Measurements from ENCODE around the gene RASL10B.

Gene RASL10B

DNA sequence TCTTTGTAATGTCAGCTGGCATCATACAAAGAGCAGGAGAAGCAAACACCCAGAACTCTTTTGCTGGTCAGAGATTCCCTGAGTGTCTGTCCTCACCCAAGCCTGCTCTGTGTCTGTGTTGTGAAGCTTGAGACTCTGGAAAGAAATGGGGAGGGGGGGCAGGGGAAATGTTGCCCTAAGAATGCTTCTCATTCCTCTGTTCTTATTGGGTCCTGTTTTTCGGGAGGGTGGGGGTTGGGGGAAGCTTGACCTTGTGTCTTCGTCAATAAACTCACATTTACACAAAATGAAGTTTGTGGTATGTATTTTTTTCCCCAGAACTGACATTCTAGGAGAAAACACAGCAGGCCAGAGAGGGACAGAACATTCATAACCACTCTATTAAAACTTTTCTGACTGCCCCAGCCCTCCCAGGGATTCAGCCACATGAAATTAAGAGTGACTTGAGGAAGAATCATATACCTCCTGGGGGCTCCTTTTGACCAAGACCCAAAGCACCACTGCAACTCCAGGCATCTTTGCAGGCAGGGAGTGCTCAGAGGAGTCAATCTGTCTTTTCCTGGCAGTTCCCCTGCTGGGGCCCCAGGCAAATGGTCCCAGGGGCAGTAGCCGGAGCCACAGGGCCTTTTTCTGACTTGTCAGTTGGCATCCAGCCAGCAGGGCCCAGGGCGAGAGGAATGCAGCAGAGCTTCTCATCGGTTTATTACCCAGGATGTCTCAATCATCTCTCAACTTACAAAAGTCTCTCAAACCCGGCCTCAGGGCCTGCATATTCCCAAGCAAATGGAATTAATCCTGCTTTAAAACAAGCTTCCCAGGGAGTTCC lies 5.1 kb upstream of the RASL10B start:
- Histone ChIP-seq H3K4me3 (ENCODE audit: low read length) (no peak overlapping the region), H3K27me3 (ENCODE audit: insufficient read depth, low read length) (no peaks in the 10 kb centered on the region), H2AFZ (ENCODE audit: low read depth, low read length) (no peak overlapping the region), H3K36me3 (ENCODE audit: insufficient read depth, low read length) (peaks cover 40% of the 10 kb centered on the region), H3K9me3 (ENCODE audit: low read length) (no peaks in the 10 kb centered on the region), H3K4me1 (ENCODE audit: insufficient read depth, low read length) (peaks cover 9% of the 10 kb centered on the region)

DNA sequence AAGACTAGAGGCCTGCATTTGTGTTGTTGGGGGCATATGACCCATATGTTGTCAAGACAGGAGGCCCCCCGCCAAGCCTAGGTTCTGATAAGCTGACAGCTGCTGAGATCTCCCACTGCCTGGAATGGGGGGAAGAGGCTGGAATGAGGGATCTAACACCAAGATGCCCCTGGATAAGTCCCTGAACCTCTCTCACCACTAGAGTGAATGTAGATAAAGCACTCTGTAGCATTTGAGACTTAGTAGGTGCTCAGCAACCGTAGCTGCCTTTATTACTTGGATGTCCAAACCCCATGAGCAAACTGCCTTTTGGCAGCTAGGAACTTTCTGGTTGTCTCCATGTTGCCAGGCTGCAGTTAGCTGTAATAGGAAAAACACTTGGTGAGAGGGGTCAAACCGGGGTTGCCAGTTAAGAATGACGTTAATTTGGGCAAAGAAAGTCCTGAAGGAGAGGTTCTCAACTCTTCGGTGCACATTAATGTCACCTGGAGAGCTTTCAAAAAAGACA lies 4.4 kb upstream of the RASL10B start:
- Histone ChIP-seq H3K4me3 (ENCODE audit: low read length) (no peak overlapping the region), H2AFZ (ENCODE audit: low read depth, low read length) (no peak overlapping the region), H3K9me3 (ENCODE audit: low read length) (no peaks in the 10 kb centered on the region), H3K4me1 (ENCODE audit: insufficient read depth, low read length) (peaks cover 10% of the 10 kb centered on the region), H3K27me3 (ENCODE audit: insufficient read depth, low read length) (no peaks in the 10 kb centered on the region), H3K36me3 (ENCODE audit: insufficient read depth, low read length) (peaks cover 40% of the 10 kb centered on the region)

DNA sequence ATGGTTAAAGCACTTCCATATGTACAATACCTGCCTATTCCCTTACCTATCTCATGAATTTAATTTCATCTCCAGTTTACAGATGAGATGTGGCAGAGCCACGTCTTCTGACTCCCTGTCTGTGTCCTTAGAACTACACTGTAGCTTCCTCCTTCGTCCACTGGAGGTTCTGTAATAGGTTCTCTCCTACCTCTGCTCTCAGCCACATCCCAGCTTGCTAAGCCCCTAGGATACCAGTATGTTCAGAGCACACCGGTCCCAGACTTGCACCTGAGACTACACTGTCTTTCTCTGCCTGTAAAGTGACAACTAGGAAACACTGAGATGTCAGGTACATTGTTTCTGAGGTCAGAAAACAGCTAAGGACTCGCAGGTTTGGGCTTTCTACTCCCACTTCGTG lies 3.8 kb upstream of the RASL10B start:
- Histone ChIP-seq H3K27me3 (ENCODE audit: insufficient read depth, low read length) (no peaks in the 10 kb centered on the region), H3K36me3 (ENCODE audit: insufficient read depth, low read length) (peaks cover 40% of the 10 kb centered on the region), H3K4me1 (ENCODE audit: insufficient read depth, low read length) (peaks cover 15% of the 10 kb centered on the region), H3K9me3 (ENCODE audit: low read length) (no peaks in the 10 kb centered on the region), H3K4me3 (ENCODE audit: low read length) (no peak overlapping the region), H2AFZ (ENCODE audit: low read depth, low read length) (no peak overlapping the region)

DNA sequence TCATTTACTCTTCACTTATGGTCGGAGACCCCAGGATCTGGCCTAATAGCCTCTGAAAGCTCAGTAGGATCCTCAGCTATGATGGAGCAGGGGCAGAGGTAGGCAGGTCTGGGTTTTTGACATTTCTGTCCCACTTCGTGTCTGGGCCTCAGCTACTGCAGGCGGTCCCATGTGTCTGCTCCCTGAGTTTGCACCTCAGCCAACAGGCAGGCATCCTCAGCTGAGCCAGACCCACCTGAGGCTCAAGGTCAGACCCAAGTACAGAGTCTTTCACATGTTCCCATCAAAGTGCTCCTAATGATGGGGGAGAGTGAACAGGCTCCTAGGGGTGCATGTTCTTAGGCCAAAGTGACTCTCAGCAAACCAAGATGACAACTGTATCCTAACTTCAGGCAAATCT lies 2.9 kb upstream of the RASL10B start:
- H3K9me3 ChIP-seq (ENCODE audit: low read length) = no peaks in the 10 kb centered on the region
- no peak overlapping the region for H2AFZ ChIP-seq (ENCODE audit: low read depth, low read length)
- no peak overlapping the region for H3K4me3 ChIP-seq (ENCODE audit: low read length)

DNA sequence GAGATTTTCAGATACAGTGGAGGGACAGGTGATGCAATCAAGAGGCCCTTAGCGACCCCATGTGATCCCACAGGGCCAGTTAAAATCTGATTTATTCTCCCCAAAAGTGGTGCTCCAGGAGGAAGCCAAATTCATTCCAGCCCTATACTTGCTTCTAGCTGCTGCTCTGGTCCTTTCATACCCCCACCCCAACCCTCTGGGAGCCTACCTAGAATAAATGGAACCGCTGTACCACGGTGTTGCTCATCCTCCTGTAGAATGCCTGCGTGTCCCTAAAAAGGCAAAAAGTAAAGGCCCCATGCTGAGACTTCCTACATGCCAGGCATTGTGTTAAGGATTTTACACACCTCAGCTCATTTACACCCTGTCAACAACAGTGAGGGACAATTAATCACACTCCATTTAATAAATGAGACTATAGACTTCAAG lies 2.0 kb upstream of the RASL10B start:
- Histone ChIP-seq H3K36me3 (ENCODE audit: insufficient read depth, low read length) (peaks cover 23% of the 10 kb centered on the region), H2AFZ (ENCODE audit: low read depth, low read length) (no peak overlapping the region), H3K27me3 (ENCODE audit: insufficient read depth, low read length) (no peaks in the 10 kb centered on the region), H3K4me1 (ENCODE audit: insufficient read depth, low read length) (peaks cover 15% of the 10 kb centered on the region), H3K9me3 (ENCODE audit: low read length) (no peaks in the 10 kb centered on the region), H3K4me3 (ENCODE audit: low read length) (no peak overlapping the region)

More for the DNA sequence above, 2.9 kb upstream of the RASL10B start:
- H3K36me3 ChIP-seq (ENCODE audit: insufficient read depth, low read length) = peaks cover 32% of the 10 kb centered on the region
- H3K4me1 ChIP-seq (ENCODE audit: insufficient read depth, low read length) = peaks cover 15% of the 10 kb centered on the region
- H3K27me3 ChIP-seq (ENCODE audit: insufficient read depth, low read length) = no peaks in the 10 kb centered on the region

DNA sequence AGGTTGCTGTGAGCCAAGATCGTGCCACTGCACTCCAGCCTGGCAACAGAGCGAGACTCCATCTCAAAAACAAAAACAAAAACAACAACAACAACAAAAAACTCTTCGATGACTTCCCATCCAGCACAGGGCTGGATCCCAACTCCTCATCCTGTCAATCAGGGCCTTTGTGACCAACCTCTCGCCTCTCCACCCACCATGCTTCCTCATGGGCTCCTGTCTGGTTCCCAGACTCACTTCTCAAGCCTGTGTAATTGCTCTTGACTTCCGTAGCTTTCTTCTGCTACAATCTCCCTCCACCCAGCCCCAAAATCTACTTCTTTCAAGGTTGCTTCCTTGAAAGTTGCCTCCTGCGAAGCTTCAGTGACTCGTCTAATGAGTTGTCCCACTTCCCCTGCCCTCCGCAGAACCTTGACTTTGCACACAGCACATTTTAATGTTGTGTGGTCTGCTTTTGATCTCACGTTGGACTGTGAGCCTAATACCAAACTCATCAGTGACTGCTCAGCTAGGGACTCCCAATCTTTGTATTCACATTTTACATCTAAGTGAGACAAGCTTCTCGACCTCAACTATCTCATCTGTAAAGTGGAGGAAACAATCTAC lies 936 bp upstream of the RASL10B start:
- no peak overlapping the region for H3K4me3 ChIP-seq (ENCODE audit: low read length)
- no peaks in the 10 kb centered on the region for H3K27me3 ChIP-seq (ENCODE audit: insufficient read depth, low read length)
- H3K9me3 ChIP-seq (ENCODE audit: low read length) = no peaks in the 10 kb centered on the region
- peaks cover 14% of the 10 kb centered on the region for H3K36me3 ChIP-seq (ENCODE audit: insufficient read depth, low read length)
- no peak overlapping the region for H2AFZ ChIP-seq (ENCODE audit: low read depth, low read length)
- H3K4me1 ChIP-seq (ENCODE audit: insufficient read depth, low read length) = peaks cover 15% of the 10 kb centered on the region

DNA sequence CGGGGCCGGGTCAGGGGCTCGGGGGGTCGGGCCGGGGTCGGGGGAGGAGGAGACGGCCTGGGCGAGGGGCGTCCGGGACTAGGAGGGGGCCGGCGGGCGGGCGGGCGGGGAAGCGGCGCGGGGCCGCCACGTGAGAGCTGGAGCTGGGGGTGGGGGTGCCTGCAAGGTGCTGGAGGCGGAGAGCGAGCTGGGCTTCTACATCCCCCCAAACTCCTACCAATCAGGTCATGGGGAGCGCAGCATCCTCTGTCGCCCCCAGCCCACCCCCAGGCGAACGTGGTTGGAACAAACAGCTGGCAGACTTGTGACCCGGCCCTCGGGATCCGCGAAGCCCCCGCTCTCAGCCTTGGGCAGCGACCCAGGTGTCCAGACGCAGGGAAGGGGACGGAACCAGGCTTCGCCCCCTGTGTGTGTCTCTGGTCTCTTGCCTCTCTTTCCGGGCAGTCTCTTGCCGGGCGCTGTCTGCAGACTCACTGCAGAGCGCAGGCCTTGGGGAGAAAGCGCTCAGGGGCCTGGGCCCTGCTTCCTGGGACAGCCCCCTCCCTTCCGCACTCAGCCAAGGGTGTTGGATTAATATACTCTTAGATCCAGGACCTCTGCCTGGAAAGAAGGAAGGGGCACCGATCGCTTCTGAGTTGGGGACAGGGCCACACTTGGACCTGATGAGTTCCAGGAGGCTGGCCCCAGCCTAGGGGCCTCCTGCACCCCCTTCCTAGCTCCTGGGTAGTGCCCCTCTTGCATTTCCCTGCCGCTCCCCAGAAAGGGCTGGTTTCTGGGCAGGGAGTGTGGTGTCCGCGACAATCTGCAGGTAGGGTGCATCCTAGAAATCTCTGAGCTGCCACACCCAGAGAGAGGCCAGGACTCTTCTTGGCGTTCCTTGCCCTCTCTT lies 722 bp downstream of the RASL10B start:
- peaks cover 4% of the 10 kb centered on the region for H3K36me3 ChIP-seq (ENCODE audit: insufficient read depth, low read length)
- H2AFZ ChIP-seq (ENCODE audit: low read depth, low read length) = no peak overlapping the region
- H3K4me1 ChIP-seq (ENCODE audit: insufficient read depth, low read length) = peaks cover 15% of the 10 kb centered on the region
- no peaks in the 10 kb centered on the region for H3K27me3 ChIP-seq (ENCODE audit: insufficient read depth, low read length)
- peak overlapping the region; percentile 52 for H3K4me3 ChIP-seq (ENCODE audit: low read length)
- no peaks in the 10 kb centered on the region for H3K9me3 ChIP-seq (ENCODE audit: low read length)

DNA sequence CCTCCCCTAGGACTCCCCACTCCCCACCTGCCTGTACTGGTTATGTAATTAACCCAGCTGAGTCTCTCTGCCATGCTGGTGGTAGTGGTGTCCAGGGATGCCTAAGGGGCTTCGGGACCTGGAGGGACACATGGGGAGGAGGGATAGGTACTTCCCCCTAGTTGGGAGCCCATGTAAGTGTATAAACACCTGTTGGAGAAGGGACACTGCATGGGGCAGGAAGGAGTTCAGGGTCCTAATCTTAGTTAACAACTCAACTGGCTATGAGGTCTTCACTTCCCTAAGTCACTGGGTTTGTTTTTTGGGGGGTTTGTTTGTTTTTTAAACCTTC lies 1.3 kb downstream of the RASL10B start:
- Histone ChIP-seq H3K36me3 (ENCODE audit: insufficient read depth, low read length) (peaks cover 2% of the 10 kb centered on the region), H3K9me3 (ENCODE audit: low read length) (no peaks in the 10 kb centered on the region), H3K4me3 (ENCODE audit: low read length) (peak overlapping the region; percentile 52), H2AFZ (ENCODE audit: low read depth, low read length) (no peak overlapping the region), H3K4me1 (ENCODE audit: insufficient read depth, low read length) (peaks cover 15% of the 10 kb centered on the region), H3K27me3 (ENCODE audit: insufficient read depth, low read length) (no peaks in the 10 kb centered on the region)

DNA sequence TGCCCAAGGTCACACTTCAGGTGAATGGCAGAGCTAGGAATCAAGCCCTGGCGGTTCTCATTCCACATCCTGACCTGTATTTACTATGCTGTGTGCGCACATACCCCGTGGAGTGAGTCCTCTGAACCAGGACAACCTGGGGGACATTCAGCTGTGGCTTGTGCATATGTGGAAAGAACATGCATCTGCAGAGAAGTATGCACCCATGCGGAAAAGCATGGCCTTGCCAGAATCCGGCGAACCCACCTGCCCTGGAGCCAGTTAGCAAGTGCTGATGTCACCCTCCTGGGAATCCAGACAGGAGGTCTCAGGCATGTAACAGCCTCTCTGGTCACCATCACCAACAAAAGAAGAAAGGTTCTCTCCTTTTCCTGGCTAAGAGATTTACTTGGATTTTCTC lies 1.9 kb downstream of the RASL10B start:
- no peaks in the 10 kb centered on the region for H3K9me3 ChIP-seq (ENCODE audit: low read length)
- no peak overlapping the region for H2AFZ ChIP-seq (ENCODE audit: low read depth, low read length)
- H3K36me3 ChIP-seq (ENCODE audit: insufficient read depth, low read length) = no peaks in the 10 kb centered on the region
- no peak overlapping the region for H3K4me3 ChIP-seq (ENCODE audit: low read length)
- no peaks in the 10 kb centered on the region for H3K27me3 ChIP-seq (ENCODE audit: insufficient read depth, low read length)
- peaks cover 15% of the 10 kb centered on the region for H3K4me1 ChIP-seq (ENCODE audit: insufficient read depth, low read length)

DNA sequence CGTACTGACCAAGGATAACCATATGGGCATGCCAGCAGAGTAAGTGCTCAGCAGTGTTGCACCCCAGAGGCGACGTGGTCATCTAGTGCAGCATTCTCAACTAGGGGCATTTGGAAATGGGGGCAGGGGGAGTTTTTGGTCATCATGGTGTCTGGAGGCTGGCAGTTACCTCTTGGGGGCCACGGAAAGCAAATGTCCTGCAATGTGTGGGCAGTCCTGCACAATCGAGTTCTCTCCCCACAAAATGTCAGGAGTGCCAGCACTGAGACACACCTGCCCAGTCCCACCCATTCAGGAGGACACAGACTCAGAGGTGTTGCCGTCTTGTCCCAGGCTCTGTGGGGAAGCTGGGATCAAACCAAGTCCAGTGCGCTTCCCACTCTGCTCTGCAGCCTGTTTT lies 3.0 kb downstream of the RASL10B start:
- H2AFZ ChIP-seq (ENCODE audit: low read depth, low read length) = no peak overlapping the region
- H3K4me3 ChIP-seq (ENCODE audit: low read length) = no peak overlapping the region
- no peaks in the 10 kb centered on the region for H3K9me3 ChIP-seq (ENCODE audit: low read length)
- H3K4me1 ChIP-seq (ENCODE audit: insufficient read depth, low read length) = peaks cover 14% of the 10 kb centered on the region
- no peaks in the 10 kb centered on the region for H3K36me3 ChIP-seq (ENCODE audit: insufficient read depth, low read length)
- H3K27me3 ChIP-seq (ENCODE audit: insufficient read depth, low read length) = no peaks in the 10 kb centered on the region

DNA sequence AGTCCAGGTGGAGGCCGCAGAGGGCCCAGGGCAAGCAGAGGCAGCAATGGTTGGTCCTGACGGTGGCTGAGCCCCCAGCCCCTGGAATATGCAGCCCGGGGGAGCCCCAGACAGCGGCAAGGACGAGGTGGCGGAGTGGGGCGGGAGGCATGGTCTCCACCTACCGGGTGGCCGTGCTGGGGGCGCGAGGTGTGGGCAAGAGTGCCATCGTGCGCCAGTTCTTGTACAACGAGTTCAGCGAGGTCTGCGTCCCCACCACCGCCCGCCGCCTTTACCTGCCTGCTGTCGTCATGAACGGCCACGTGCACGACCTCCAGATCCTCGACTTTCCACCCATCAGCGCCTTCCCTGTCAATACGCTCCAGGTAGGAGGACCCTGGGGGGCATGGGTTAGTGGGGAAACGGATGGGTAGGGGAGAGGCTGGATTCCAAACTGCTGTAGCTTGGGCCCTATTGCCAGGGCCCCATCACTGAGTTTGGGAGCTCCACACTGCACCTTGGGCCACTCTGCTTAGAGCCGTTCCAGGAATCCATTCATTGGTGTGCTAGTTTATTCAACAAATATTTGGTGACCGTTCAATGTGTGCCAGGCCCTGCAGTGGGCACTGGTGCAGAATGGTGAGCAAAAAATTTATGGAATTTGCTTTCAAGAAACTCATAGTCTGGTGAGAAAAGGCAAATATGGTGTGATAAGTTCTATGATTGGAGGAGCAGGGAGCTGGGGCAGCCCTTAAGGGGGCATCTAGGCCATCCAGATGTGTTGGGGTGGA lies 3.8 kb downstream of the RASL10B start:
- Histone ChIP-seq H3K27me3 (ENCODE audit: insufficient read depth, low read length) (no peaks in the 10 kb centered on the region), H3K9me3 (ENCODE audit: low read length) (no peaks in the 10 kb centered on the region), H3K36me3 (ENCODE audit: insufficient read depth, low read length) (no peaks in the 10 kb centered on the region), H3K4me3 (ENCODE audit: low read length) (no peak overlapping the region), H2AFZ (ENCODE audit: low read depth, low read length) (no peak overlapping the region), H3K4me1 (ENCODE audit: insufficient read depth, low read length) (peaks cover 12% of the 10 kb centered on the region)

DNA sequence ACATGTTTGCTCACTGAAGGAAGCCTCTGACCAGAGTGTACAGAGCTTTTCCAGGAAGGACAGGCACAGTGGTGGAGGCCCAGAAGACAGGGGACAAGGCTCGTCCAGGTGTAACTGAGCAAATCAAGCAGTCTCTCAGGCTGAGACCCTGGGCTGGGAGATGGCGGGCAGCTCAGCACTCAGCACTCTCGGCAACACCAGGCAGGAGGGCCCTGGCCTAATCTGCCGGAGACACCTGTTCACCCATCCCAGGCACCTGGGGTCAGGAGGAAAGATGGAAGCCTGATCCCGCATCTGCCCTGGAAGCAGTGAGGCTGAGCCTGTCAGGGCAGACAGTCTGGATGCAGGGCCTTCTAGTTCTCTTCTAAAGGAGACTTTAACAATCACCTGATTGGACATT lies 4.8 kb downstream of the RASL10B start:
- no peaks in the 10 kb centered on the region for H3K36me3 ChIP-seq (ENCODE audit: insufficient read depth, low read length)
- peaks cover 6% of the 10 kb centered on the region for H3K4me1 ChIP-seq (ENCODE audit: insufficient read depth, low read length)

More for the DNA sequence above, 4.8 kb downstream of the RASL10B start:
- H2AFZ ChIP-seq (ENCODE audit: low read depth, low read length) = no peak overlapping the region
- H3K4me3 ChIP-seq (ENCODE audit: low read length) = no peak overlapping the region
- H3K9me3 ChIP-seq (ENCODE audit: low read length) = no peaks in the 10 kb centered on the region
- H3K27me3 ChIP-seq (ENCODE audit: insufficient read depth, low read length) = no peaks in the 10 kb centered on the region
